Embryonic facial prominence (tissue), 1 donor: ENCODE results near the gene TRIM29.
"Not testable (repeated sequence)": the region's sequence is repeated elsewhere in the genome, so short reads cannot be mapped to it uniquely, and the experiment has no call there.

Source experiments
- DNase-seq: peaks from one replicate; pipeline ENCODE4 v3.0.0-alpha.2; 2016; ENCODE audit errors: extremely low spot score

The TRIM29 gene

GRCh38 chr11:120172054-120172911 lies 34.4 kb upstream of the TRIM29 start:
- peak; percentile 66 for DNase-seq

GRCh38 chr11:120170741-120171261 lies 32.9 kb upstream of the TRIM29 start:
- no peak for DNase-seq

DNA sequence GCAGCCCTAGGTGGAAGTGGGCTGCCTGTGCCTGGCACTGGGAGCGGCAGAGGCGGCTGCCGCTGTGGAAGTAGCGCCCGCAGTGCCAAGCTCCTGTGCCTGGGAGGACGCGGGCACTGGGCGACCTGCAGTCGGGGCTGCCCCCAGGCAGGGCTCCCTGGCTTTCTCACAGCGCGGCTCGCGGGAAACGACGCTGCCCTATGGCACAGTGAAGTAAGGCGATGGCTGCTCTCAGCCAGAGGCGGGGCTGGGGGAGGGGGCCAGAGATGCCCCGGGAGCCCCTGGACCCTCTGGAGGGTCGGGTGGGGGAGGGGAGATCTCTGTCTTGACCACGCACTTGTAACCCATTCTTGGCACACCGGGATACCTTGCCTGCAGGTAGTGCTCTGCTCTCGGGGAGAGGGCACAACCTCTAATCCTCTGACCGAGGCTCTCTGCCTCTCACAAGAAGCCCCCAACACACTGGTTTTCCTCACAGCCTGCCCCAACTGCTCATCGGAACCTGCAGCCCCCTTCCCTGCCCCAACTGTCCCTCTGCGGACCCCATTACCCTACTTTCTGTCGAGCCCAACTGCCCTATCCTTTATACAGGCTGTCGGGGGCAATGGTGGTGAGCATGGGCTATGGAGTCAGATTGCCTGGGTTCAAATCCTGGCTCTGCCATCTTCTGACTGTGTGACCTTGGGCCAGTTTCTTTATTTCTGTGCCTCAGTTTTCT lies 32.2 kb upstream of the TRIM29 start:
- DNase-seq: no peak

DNA sequence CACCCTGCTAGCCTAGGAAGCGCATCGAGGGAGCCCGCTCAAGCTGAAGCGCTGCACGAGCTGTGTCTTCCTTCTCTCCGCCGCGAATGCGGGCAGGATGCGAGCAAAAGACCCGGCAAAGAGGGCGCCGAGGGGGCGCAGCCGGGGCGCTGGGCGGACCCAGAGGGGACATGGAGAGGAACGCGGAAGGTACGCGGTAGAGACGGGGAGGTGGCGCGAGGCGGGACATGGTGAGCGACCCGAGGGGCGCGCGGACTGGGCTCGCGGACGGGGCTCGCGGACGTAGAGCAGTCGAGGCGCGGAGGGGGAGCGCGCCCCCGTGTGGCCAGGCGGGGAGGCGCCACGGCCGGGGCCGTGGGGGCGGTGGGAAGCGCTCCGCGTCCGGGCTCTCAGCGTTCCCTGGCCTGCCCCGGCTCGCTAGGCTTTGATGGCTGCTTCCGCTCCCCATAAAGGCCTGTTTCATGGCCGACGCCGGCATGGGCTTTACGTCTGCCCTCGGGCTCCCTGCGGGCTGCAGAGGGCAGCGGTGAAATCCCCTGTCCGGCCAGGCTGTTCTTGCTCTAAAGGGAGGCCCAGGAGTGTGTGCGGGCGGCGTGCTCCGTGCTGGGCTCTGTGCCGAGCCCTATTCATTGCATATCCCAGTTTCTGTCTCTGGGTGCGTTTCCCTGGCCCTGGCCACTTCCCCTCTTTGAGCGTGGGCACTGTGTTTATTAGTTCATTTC lies 31.2 kb upstream of the TRIM29 start:
- no peak for DNase-seq

- DNase-seq: no peak
These were observed 30.4 kb upstream of the TRIM29 start for GRCh38 chr11:120168108-120168959.

- no peak for DNase-seq
These were observed 29.7 kb upstream of the TRIM29 start for GRCh38 chr11:120167659-120168058.

DNA sequence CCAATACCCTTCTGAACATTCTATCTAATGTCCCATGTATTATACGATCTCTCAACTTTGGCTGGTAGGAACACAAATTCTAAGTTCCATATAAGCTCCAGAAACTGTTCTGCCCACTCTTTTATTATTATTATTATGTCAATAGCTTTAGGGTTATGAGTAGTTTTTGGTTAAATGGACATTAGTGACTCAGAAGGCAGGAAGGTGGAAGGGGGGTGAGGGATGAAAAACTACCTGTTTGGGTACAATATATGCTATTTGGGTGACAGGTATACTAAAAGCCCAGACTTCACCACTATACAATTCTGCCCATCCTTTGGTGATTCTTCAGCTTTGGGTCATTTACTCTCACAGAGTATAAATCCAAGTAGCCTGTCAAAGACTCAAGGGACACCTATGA lies 22.5 kb upstream of the TRIM29 start:
- DNase-seq: no peak

DNA sequence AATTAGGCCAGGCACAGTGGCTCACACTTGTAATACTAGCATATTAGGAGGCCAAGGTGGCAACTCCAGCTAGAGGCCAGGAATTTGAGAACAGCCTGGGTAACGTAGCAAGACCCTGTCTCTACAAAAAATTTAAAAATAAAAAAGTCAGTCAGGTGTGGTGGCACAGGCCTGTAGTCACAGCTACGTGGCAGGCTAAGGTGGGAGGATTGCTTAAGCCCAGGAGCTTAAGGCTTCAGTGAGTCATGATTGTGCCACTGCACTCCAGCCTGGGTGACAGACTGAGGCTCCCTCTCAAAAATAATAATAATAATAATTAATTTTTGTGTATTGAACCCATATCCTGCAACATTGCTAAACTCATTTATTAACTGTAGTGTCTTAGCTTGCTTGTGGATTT lies 15.3 kb upstream of the TRIM29 start:
- DNase-seq: no peak

DNA sequence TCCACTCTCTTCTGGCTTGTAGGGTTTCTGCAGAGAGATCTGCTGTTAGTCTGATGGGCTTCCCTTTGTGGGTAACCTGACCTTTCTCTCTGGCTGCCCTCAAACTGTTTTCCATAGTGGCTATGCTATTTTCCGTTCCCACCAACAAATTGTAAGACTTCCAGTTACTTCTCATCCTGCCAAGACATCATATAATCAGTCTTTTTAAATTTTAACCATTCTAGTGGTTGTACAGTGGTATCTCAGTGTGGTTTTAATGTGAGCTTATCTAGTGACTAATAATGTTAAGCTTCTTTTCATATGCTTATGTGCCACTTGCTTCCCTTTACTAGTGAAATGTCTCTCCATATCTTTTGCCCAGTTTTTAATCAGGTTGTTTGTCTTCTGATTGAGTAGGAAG lies 13.6 kb upstream of the TRIM29 start:
- no peak for DNase-seq

- DNase-seq: no peak
These were observed 11.3 kb upstream of the TRIM29 start for GRCh38 chr11:120149246-120149645.

GRCh38 chr11:120147950-120148270 lies 10.0 kb upstream of the TRIM29 start:
- no peak for DNase-seq

DNA sequence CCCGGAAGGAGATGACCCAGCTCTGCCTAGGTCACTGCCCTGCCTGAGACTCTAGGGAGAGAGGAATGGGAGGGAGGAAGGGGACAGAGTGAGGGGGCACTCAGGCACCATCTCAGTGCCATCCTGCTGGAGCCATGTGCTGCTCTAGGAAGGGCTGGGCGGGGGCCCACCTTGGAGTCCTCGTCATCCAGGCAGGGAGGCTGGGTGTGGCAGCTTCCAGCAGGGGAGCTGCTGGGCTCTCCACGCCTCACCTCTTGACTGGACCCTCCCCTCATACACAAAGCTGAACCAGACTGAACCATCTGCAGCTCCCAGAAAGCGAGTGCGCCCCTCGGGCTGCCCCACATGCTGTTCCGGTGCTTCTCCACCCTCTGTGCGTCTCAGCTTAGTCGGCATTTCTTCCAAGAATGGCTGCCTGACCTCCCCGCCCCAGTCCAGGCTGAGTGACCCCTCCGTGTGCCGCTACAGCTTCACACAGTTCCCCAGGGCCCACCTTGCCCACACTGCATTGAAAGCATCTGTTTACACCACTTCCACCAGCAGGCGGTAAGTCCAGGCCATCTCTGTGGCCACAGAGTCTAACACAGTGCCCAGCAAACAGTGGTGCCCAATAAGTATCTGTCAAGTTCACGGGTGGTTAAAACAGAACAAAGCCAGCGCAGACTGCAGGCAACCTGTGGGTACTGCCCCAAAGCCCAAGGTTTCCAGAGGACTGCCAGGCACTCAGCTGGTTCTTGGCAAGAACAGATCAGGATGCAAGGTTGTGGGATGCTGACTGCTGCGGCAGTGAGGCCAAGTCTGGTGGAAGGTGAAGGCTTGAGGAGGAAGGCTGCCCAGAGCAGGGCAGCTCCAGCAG lies 9.4 kb upstream of the TRIM29 start:
- DNase-seq: no peak

DNA sequence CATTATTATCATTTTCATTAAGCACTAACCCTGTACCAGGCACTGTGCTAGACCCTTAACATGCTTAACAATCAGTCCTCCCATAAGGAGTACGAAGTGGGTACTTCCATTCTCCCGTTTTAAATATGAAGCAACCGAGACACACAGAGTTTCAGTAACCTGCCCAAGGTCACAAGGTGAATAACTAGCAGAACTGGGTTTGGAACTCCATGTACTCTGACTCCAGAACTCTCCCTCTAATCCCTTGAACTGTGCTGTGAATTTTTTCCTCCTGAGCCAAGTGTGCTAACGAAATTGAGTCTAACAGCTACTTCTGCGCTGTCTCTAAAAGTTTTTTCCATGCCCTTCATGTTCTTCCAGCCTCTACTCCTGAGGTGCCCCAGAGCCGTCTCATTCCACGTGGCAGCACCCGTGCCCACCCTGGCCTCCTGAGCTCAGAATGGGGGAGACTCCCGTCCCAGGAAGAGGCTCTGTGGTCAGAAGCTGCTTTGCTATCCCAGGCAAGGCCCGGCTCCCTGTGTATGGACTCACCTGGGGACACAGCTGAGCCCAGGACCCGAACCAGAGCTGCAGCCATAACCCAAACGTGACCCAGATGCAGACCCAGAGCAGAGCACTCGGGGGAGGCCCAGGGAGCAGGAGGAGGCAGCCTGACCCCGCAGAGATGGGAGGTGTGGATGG lies 8.6 kb upstream of the TRIM29 start:
- DNase-seq: no peak

- no peak for DNase-seq
These were observed 6.6 kb upstream of the TRIM29 start for GRCh38 chr11:120144501-120144900.

GRCh38 chr11:120143472-120143871 lies 5.6 kb upstream of the TRIM29 start:
- not testable (repeated sequence) for DNase-seq

GRCh38 chr11:120142441-120143100 lies 4.7 kb upstream of the TRIM29 start:
- DNase-seq: no peak

GRCh38 chr11:120141768-120142423 lies 4.0 kb upstream of the TRIM29 start:
- no peak for DNase-seq

GRCh38 chr11:120141113-120141767 lies 3.3 kb upstream of the TRIM29 start:
- no peak for DNase-seq
